GM12801 (cell line): ENCODE measurements around the gene MYOZ2.

Experiments used
- CTCF ChIP-seq: IDR thresholded peaks from one replicate; pipeline ENCODE4 v1.5.1; 2011; ENCODE audit warnings: control low read depth; ENCODE audit not compliant: insufficient read length; ENCODE audit errors: extremely low read depth

MYOZ2 gene

GRCh38 chr4:119218093-119218492 lies 82.5 kb downstream of the MYOZ2 start:
- TF ChIP-seq CTCF = no peak

- no peak for TF ChIP-seq CTCF
Measured at GRCh38 chr4:119221412-119221811, 85.8 kb downstream of the MYOZ2 start.

GRCh38 chr4:119227690-119228089 lies 92.1 kb downstream of the MYOZ2 start:
- TF ChIP-seq CTCF = no peak

- TF ChIP-seq CTCF = no peak
Measured at GRCh38 chr4:119228406-119228805, 92.8 kb downstream of the MYOZ2 start.

- TF ChIP-seq CTCF = no peak
Measured at GRCh38 chr4:119229908-119230687, 94.5 kb downstream of the MYOZ2 start.

- no peak for TF ChIP-seq CTCF
Measured at GRCh38 chr4:119231491-119231890, 95.9 kb downstream of the MYOZ2 start.

GRCh38 chr4:119232286-119232685 lies 96.7 kb downstream of the MYOZ2 start:
- TF ChIP-seq CTCF = no peak
